ENCODE measurements around the gene CCDC167. TPM values are rescaled to one million over a fixed set of nuclear protein-coding genes. Genes with fewer than 3 reads are reported as not detected.

CCDC167 gene
- total RNA-seq, 1 experiment from 2014 or later, result 27.8 TPM

GRCh38 chr6:37480951-37481534 is 18.6 kb downstream of the CCDC167 start:
- no peaks in the 10 kb centered on the region for H3K27me3 ChIP-seq (ENCODE audit: insufficient read depth, low read length)
- CTCF ChIA-PET, result no interaction called here
- no peaks in the 10 kb centered on the region for H3K9me3 ChIP-seq (ENCODE audit: control insufficient read depth in 1 of 2, insufficient read depth in 1 of 2, low read depth in 1 of 2, low read length in 2 of 2)
- no peak for TF ChIP-seq RAD21 (IDR thresholded peaks at IDR 0.05; ENCODE audit: low read depth)
- H2AFZ ChIP-seq (ENCODE audit: low read depth, low read length, poor library complexity, severe bottlenecking), result no peak overlapping the region
- H3K27ac ChIP-seq (ENCODE audit: low read depth, low read length), result no peak overlapping the region
- no TSS peak for BruUV-seq (replicated peaks)
- no peaks in the 10 kb centered on the region for H4K20me1 ChIP-seq (ENCODE audit: insufficient read depth)
- intact Hi-C loops (cut with micrococcal nuclease), result no loop called here
- ATAC-seq (no peak), DNase-seq (ENCODE audit: low read depth, low spot score) (no peak)
- RAD21 ChIA-PET (ENCODE audit: low non-redundant PET in 1 of 2, low total read pairs in 2 of 2, uncharacterized antibody in 2 of 2, unreplicated experiment in 2 of 2), result no interaction called here
- no peak overlapping the region for H3K4me3 ChIP-seq (replicated peaks in 1 of 2; ENCODE audit: low read depth in 1 of 2, low read length in 2 of 2)
- no peaks in the 10 kb centered on the region for H3K79me2 ChIP-seq (ENCODE audit: insufficient read depth, low read length)
- H3K9me2 ChIP-seq (ENCODE audit: insufficient read depth), result no peaks in the 10 kb centered on the region
- H3K36me3 ChIP-seq (ENCODE audit: control insufficient read depth in 1 of 2, insufficient read depth in 2 of 2, low read length in 2 of 2), result peaks cover 2 to 19% of the 10 kb centered on the region in 2 experiments; a peak in 2 of 4 replicates
- no peaks in the 10 kb centered on the region for H3K4me1 ChIP-seq (ENCODE audit: control insufficient read depth in 1 of 2, insufficient read depth in 2 of 2, low read length in 2 of 2)
- no peak overlapping the region for H3K9ac ChIP-seq (ENCODE audit: low read length)
- POLR2A ChIA-PET, result no interaction called here
- no peak overlapping the region for H3K4me2 ChIP-seq (ENCODE audit: low read length)

- POLR2A ChIA-PET, result no interaction called here
- CTCF ChIA-PET, result interaction anchor here (0.8 kb wide), 1 partner anchor 155 kb away, joined by 3 read pairs; no protein-coding TSS in a partner anchor
Measured at GRCh38 chr6:37480118-37480736, 19.5 kb downstream of the CCDC167 start.

More at GRCh38 chr6:37480118-37480736, 19.5 kb downstream of the CCDC167 start:
- Histone ChIP-seq H3K27ac (ENCODE audit: low read depth, low read length) (no peak overlapping the region), H3K36me3 (ENCODE audit: control insufficient read depth in 1 of 2, insufficient read depth in 2 of 2, low read length in 2 of 2) (peaks cover 5 to 19% of the 10 kb centered on the region in 2 experiments; a peak in 2 of 4 replicates), H3K27me3 (ENCODE audit: insufficient read depth, low read length) (no peaks in the 10 kb centered on the region), H3K79me2 (ENCODE audit: insufficient read depth, low read length) (no peaks in the 10 kb centered on the region), H3K9ac (ENCODE audit: low read length) (no peak overlapping the region), H3K4me2 (ENCODE audit: low read length) (no peak overlapping the region), H3K4me1 (ENCODE audit: control insufficient read depth in 1 of 2, insufficient read depth in 2 of 2, low read length in 2 of 2) (no peaks in the 10 kb centered on the region), H4K20me1 (ENCODE audit: insufficient read depth) (no peaks in the 10 kb centered on the region), H2AFZ (ENCODE audit: low read depth, low read length, poor library complexity, severe bottlenecking) (no peak overlapping the region), H3K9me3 (ENCODE audit: control insufficient read depth in 1 of 2, insufficient read depth in 1 of 2, low read depth in 1 of 2, low read length in 2 of 2) (no peaks in the 10 kb centered on the region), H3K4me3 (replicated peaks in 1 of 2; ENCODE audit: low read depth in 1 of 2, low read length in 2 of 2) (no peak overlapping the region), H3K9me2 (ENCODE audit: insufficient read depth) (no peaks in the 10 kb centered on the region)
- RAD21 ChIA-PET (ENCODE audit: low non-redundant PET in 1 of 2, low total read pairs in 2 of 2, uncharacterized antibody in 2 of 2, unreplicated experiment in 2 of 2), result no interaction called here
- intact Hi-C loops (cut with micrococcal nuclease), result no loop called here
- ATAC-seq, result no peak
- TF ChIP-seq POLR2AphosphoS5 (IDR thresholded peaks at IDR 0.05; ENCODE audit: low read depth, low read length) (no peak), ZFX (IDR thresholded peaks at IDR 0.05) (no peak), CEBPB (IDR thresholded peaks at IDR 0.05; ENCODE audit: low read depth) (no peak), EGR1 (IDR thresholded peaks at IDR 0.05; ENCODE audit: low read depth) (no peak), ZBTB33 (IDR thresholded peaks at IDR 0.05; ENCODE audit: extremely low read depth, insufficient replicate concordance, low read length) (no peak), FOSL1 (IDR thresholded peaks at IDR 0.05; ENCODE audit: low read depth) (no peak), SIN3A (IDR thresholded peaks at IDR 0.05; ENCODE audit: low read depth) (no peak), CBX3 (IDR thresholded peaks at IDR 0.05; ENCODE audit: low read depth) (no peak), ELF1 (IDR thresholded peaks at IDR 0.05; ENCODE audit: borderline replicate concordance, low read depth) (no peak), POLR2A (IDR thresholded peaks at IDR 0.05; ENCODE audit: borderline replicate concordance, extremely low read depth, insufficient read depth, insufficient read length) (no peak), TCF7L2 (IDR thresholded peaks at IDR 0.05; ENCODE audit: borderline replicate concordance, extremely low read depth, insufficient read depth, insufficient read length) (no peak), EZH2 (IDR thresholded peaks at IDR 0.05) (no peak), CTCF (IDR thresholded peaks at IDR 0.05 in 2 of 3, conservative IDR thresholded peaks at IDR 0.05 in 1 of 3; ENCODE audit: borderline replicate concordance in 1 of 3, insufficient read depth in 1 of 3, low read depth in 2 of 3, low read length in 2 of 3) (no peak), RAD21 (IDR thresholded peaks at IDR 0.05; ENCODE audit: low read depth) (no peak), ZNF274 (IDR thresholded peaks at IDR 0.05; ENCODE audit: low read depth, low read length) (no peak)
- BruUV-seq (replicated peaks), result no TSS peak
- DNase-seq (ENCODE audit: low read depth, low spot score), result no peak
